GM19397 (cell line): ENCODE measurements around the gene PLA2G7.
"Not testable (repeated sequence)": the region's sequence is repeated elsewhere in the genome, so short reads cannot be mapped to it uniquely, and the experiment has no call there.

ENCODE experiments used
- ATAC-seq: cut with Tn5 transposase; IDR thresholded peaks from one replicate; pipeline ENCODE4 v1.9.1; 2021; ENCODE audit warnings: mild to moderate bottlenecking, moderate library complexity; ENCODE audit not compliant: unreplicated experiment

PLA2G7 gene

DNA sequence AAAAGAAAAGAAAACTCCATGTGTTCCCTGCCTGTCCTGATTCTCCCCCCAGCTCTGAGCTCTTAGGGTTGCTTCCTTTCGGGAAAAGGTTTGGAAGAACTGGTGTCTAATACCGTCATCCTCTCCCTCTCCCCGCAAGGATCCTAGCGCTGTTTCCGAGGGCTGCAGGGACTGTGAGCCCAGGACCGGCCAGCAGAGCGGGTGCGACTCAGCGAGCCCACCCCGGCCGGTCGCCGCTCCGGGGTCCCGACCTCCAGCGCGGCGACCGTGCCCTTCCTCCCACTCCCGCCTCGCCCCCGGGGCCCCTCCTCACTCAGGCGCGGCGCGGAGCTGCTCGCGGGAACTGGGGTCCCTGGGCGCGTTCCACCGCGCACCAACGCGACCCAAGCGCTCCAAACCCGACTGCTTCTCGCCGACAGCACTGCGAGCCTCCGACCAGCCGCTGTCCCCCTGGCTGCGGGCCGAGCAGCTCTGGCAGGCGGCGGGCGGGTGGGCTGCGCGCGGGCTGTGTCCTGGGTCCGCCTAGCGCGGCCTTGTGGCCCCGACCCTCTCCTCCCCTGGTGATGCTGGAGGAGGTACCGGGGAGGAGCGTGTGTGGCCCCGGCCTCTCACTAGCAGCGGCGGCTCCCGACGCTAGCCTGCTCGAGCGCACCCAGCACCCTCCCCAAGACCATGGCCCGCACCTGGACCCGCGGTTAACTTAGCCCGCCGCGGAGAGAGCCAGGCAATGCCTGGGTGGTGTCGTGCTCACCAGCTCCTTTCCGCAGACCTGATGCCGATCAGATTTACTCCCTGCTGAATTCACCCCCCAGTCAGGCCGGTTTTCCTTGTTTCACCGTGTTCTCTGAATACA, at the start of gene PLA2G7:
TSS of gene PLA2G7 (minus strand) at position 509 of the 853 bp plus-strand sequence. CDS start 12,484 bp downstream, outside the sequence.
- no peak for ATAC-seq

GRCh38 chr6:46784535-46784934, 49.4 kb upstream of the PLA2G7 start:
- ATAC-seq: no peak

DNA sequence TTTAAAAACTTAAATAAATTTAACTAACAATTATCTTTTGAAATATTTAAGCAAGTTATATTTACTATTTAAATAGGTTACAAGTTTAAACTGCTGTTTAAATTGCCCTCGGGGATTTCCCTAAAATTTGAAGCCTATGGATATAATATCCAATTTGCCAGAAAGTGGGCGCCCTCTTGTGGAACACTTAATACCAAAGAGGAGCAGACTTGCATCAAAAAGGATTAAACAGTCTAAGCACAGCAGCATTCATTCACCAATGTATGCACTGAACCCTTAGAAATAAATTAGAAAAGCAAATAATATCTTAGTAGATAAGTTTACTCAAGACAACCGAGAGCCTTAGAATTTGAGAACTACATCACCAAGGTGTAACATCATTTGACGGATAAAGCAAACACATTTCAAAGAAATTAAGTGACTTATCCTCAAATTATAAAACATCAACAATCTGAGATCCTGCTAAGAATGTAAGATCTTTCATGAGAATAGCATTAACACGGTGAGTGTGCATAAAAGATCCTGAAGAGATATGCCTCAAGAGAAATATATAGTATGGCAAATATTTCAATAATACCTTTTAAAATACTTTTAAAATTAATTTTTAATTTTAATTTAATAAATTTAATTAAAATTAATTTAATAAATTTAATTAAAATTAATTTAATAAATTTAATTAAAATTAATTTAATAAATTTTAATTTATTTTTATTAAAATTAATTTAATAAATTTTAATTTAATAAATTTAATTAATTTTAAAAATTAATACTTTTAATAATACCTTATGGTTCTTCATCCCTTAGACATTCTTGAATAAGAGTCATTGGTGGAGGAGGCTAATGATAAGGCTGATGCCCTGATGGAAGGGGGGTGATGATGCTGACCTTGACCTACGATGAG, 46.6 kb upstream of the PLA2G7 start:
- no peak for ATAC-seq

DNA sequence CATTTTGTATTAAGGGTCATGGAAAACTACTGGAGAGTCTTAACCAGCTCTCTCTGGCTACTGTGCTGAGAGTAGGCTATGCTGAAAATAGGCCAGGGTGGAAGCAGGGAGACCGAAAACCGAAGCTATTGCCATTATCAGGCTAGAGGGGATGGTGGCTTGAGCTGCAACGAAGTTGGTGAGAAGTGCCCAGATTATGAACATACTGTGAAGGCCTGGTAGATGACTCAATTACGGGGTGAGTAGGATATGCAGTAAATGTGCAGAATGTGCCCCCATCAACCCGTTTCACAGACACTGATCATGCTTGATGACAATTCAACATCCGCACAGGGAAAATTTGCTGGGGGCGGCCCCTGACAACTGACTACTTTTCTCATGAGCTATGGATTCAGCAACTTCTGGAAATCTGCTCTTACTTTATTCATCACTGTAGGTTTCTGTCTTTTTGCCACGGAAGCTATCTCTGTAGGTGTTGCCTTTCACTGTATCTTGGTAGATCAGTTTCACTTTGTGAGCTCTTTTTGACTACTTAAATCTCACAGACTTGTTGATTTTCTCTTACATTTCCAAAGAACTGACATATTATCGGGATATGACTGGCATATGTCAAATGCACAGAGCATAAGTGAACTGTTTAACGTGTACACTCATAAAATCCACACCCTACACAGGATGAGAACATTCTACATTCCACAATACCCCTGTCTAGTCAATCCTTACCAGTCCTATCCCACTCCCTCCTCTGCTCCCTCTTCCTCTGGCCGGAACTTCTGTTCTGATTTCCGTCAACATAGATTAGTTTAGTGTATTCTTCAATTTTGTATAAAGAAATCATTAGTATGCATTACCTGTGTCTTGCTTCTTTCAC, 42.5 kb upstream of the PLA2G7 start:
- ATAC-seq: no peak

- no peak for ATAC-seq
Measured at GRCh38 chr6:46776070-46776712, 41.0 kb upstream of the PLA2G7 start.

GRCh38 chr6:46774736-46775135, 39.6 kb upstream of the PLA2G7 start:
- not testable (repeated sequence) for ATAC-seq

- no peak for ATAC-seq
Measured at GRCh38 chr6:46773201-46773855, 38.2 kb upstream of the PLA2G7 start.

GRCh38 chr6:46772762-46773161, 37.6 kb upstream of the PLA2G7 start:
- ATAC-seq: no peak

DNA sequence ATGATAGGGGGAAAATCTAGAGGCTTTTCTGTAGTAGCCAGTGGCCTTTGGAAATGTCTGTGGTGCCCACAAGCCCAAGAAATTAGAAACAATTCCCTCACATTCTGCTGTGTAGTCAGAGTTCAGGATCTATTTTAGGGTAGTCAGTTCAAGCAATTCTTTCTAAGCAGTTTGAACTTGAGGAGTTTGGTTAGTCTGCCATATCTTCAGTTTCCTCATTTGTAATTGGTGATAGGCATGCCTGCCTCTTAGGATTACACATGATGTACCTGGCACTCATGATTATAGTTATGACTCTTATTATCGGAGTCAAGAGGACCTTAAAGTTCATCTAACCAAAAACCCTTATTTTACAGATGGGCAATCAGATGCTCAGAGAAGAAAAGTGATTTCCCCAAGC, 36.8 kb upstream of the PLA2G7 start:
- no peak for ATAC-seq

- ATAC-seq: no peak
Measured at GRCh38 chr6:46764961-46765360, 29.8 kb upstream of the PLA2G7 start.

GRCh38 chr6:46764280-46764679, 29.1 kb upstream of the PLA2G7 start:
- not testable (repeated sequence) for ATAC-seq

DNA sequence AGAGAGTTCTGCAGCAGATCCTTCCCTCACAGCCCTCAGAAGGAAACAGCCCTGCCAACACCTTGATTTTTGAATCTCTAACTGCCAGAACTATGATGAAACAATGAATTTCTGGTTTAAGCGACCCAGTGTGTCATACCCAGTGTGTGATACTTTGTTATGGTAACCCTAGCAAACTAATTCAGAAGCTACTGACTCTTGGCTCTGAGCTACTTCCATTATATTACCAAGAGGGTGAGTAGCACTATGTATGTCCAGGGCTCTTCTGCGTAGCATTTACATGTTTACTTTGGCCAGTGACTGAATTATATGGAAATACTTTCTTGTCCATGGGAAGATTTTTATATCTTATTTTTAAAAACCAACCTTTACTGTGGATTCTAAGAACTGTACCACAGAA, 28.3 kb upstream of the PLA2G7 start:
- ATAC-seq: no peak

- no peak for ATAC-seq
Measured at GRCh38 chr6:46760925-46761324, 25.8 kb upstream of the PLA2G7 start.

GRCh38 chr6:46758960-46759753, 24.0 kb upstream of the PLA2G7 start:
- no peak for ATAC-seq

GRCh38 chr6:46757214-46757596, 22.0 kb upstream of the PLA2G7 start:
- no peak for ATAC-seq

DNA sequence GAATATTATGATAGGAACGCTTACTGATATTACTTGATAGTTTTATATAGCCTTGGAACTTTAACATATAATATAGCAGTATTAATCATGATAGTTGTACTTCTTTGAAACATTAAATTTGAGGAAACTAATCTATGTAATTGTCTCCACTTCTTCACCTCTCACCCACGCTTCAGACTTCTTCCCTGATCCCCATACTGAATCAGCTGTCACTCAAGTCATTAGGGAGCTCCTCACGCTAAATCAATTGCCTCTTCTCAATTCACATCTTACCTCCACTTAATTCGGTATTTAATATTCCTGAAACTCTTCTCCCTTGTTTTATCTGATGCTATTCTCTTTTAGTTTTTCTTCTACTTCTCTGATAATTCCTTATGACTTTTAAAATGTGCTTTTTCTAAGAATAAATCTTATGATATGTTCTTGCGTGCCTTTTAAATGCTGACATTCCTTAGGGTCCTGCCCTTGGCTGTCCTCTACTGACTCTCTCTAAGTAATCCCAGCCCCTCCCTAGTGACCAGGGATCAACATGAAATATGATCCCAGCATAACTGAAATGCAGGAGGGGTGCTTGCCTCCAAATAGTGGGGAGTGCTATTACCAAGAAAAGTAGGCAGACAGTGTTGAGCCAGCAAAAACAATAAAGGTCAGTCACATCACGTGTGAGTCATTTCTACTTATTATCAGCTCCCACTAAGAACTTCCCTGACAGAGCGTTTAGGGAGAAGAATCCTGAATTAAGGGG, 21.5 kb upstream of the PLA2G7 start:
- no peak for ATAC-seq

- no peak for ATAC-seq
Measured at GRCh38 chr6:46755865-46756264, 20.7 kb upstream of the PLA2G7 start.

- ATAC-seq: no peak
Measured at GRCh38 chr6:46751658-46752057, 16.5 kb upstream of the PLA2G7 start.
